Gastroesophageal sphincter (tissue), 3 donors: ENCODE measurements around the gene TRIM40.

Experiments
- CTCF ChIP-seq, 4 experiments: fragments of 200-600 bp in 2 of 4; fragments of 450-650 bp in 2 of 4; sonication (generic) in 1 of 4; IDR thresholded peaks; one replicate each; pipeline ENCODE4 v1.5.1; 2017 to 2019; ENCODE audit warnings: antibody characterized with exemption in 4 of 4, mild to moderate bottlenecking in 2 of 4, moderate library complexity in 2 of 4
- EP300 ChIP-seq: sonication (generic); formaldehyde crosslinking; IDR thresholded peaks from one replicate; pipeline ENCODE4 v1.6.1; 2017; ENCODE audit warnings: antibody characterized with exemption, mild to moderate bottlenecking
- POLR2A ChIP-seq, 2 donors: fragments of 450-650 bp; IDR thresholded peaks; one replicate each; pipeline ENCODE4 v1.6.1; 2017; ENCODE audit warnings: antibody characterized with exemption in 2 of 2, mild to moderate bottlenecking in 2 of 2, moderate library complexity in 1 of 2

- no peak for TF ChIP-seq CTCF (IDR thresholded peaks at IDR 0.05)
- TF ChIP-seq EP300: no peak
- TF ChIP-seq POLR2A (IDR thresholded peaks at IDR 0.05): no peak
Observed at GRCh38 chr6:30142665-30143064, 6.7 kb downstream of the TRIM40 start.
